Measurements from ENCODE around the gene SUGP1.

The SUGP1 gene

GRCh38 chr19:19320361-19321140, at the start of gene SUGP1, which contains the start of gene MAU2:
TSS of gene SUGP1 (minus strand) at chr19:19320509. CDS start at chr19:19320496, 13 bp downstream.
TSS of gene MAU2 (plus strand) at chr19:19320829. CDS start at chr19:19320860, 31 bp downstream.
- peak; percentile 60 for TF ChIP-seq CTCF (IDR thresholded peaks at IDR 0.05; ENCODE audit: insufficient read depth, low read length, missing control alignments)
- peak; percentile 41 for DNase-seq (ENCODE audit: low read depth, low spot score)
- ChIA-PET POLR2A (interaction anchor here (0.9 kb wide), 1 partner anchor 62 kb away, joined by 3 read pairs; no protein-coding TSS in a partner anchor), CTCF (interaction anchor here (1.2 to 7.3 kb wide), 4 partner anchors 21 to 175 kb away, joined by 4 to 46 read pairs (median 8); no protein-coding TSS in a partner anchor)
- H3K4me3 ChIP-seq (ENCODE audit: low read depth, low read length): peak within 1 kb of the TSS; percentile 99

GRCh38 chr19:19368087-19368486, 47.8 kb upstream of the SUGP1 start:
- TF ChIP-seq CTCF (IDR thresholded peaks at IDR 0.05; ENCODE audit: insufficient read depth, low read length, missing control alignments): no peak
- ChIA-PET POLR2A (no interaction called here), CTCF (interaction anchor here (1.4 to 15.2 kb wide), 5 partner anchors 9 to 121 kb away, joined by 4 to 392 read pairs (median 11); partner anchors contain the start of gene GATAD2A)
- DNase-seq (ENCODE audit: low read depth, low spot score): no peak
- no peak overlapping the region for H3K4me3 ChIP-seq (ENCODE audit: low read depth, low read length)

- CTCF ChIA-PET: interaction anchor here (0.7 to 15.2 kb wide), 13 partner anchors 9 to 145 kb away, joined by 3 to 392 read pairs (median 5); partner anchors contain the start of gene GATAD2A
- peak; percentile 90 for TF ChIP-seq CTCF (IDR thresholded peaks at IDR 0.05; ENCODE audit: insufficient read depth, low read length, missing control alignments)
- no peak overlapping the region for H3K4me3 ChIP-seq (ENCODE audit: low read depth, low read length)
- no peak for DNase-seq (ENCODE audit: low read depth, low spot score)
- POLR2A ChIA-PET: no interaction called here
Measured at GRCh38 chr19:19366434-19367396, 46.4 kb upstream of the SUGP1 start.

- POLR2A ChIA-PET: no interaction called here
- CTCF ChIA-PET: interaction anchor here (0.8 to 15.2 kb wide), 14 partner anchors 11 to 188 kb away, joined by 3 to 392 read pairs (median 4); partner anchors contain the start of genes GATAD2A and TSSK6
- H3K4me3 ChIP-seq (ENCODE audit: low read depth, low read length): no peak overlapping the region
- no peak for DNase-seq (ENCODE audit: low read depth, low spot score)
- no peak for TF ChIP-seq CTCF (IDR thresholded peaks at IDR 0.05; ENCODE audit: insufficient read depth, low read length, missing control alignments)
Measured at GRCh38 chr19:19362075-19362474, 41.8 kb upstream of the SUGP1 start.

GRCh38 chr19:19361075-19361594, 40.8 kb upstream of the SUGP1 start:
- DNase-seq (ENCODE audit: low read depth, low spot score): peak; percentile 40
- ChIA-PET POLR2A (no interaction called here), CTCF (interaction anchor here (0.7 to 15.2 kb wide), 14 partner anchors 11 to 187 kb away, joined by 3 to 392 read pairs (median 4); partner anchors contain the start of gene TSSK6)
- no peak overlapping the region for H3K4me3 ChIP-seq (ENCODE audit: low read depth, low read length)
- TF ChIP-seq CTCF (IDR thresholded peaks at IDR 0.05; ENCODE audit: insufficient read depth, low read length, missing control alignments): peak; percentile 75

All from AG04449 (cell line).